ENCODE measurements around the gene BET1L. TPM values are rescaled to one million over a fixed set of nuclear protein-coding genes. Genes with fewer than 3 reads are reported as not detected.

The BET1L gene
- total and polyA plus RNA-seq, 4 donors, result 7.6 to 32.6 (median 23.4) TPM

GRCh38 chr11:208181-208916 lies 1.1 kb upstream of the BET1L start (continued):
- TF ChIP-seq REST (IDR thresholded peaks at IDR 0.05), result peak; percentile 17

GRCh38 chr11:207863-208180 lies 623 bp upstream of the BET1L start:
- TF ChIP-seq YY1 (IDR thresholded peaks at IDR 0.05), result no peak
- no peak for TF ChIP-seq ZBTB33 (IDR thresholded peaks at IDR 0.05)
- TF ChIP-seq JUND (IDR thresholded peaks at IDR 0.05), result no peak
- TF ChIP-seq FOXA1 (IDR thresholded peaks at IDR 0.05), result no peak
- TF ChIP-seq RXRA (IDR thresholded peaks at IDR 0.05), result no peak
- TF ChIP-seq GABPA (IDR thresholded peaks at IDR 0.05 in 1 of 2, conservative IDR thresholded peaks at IDR 0.05 in 1 of 2), result no peak
- TF ChIP-seq SP1 (IDR thresholded peaks at IDR 0.05), result no peak
- no peak for TF ChIP-seq NR2F2 (IDR thresholded peaks at IDR 0.05)
- no peak for TF ChIP-seq HNF4G (IDR thresholded peaks at IDR 0.05)
- no peak for TF ChIP-seq CTCF (IDR thresholded peaks at IDR 0.05; ENCODE audit: low read depth, low read length, missing input control)
- TF ChIP-seq ATF3 (IDR thresholded peaks at IDR 0.05), result no peak
- TF ChIP-seq MAX (IDR thresholded peaks at IDR 0.05), result no peak
- Histone ChIP-seq H3K27me3 (ENCODE audit: control insufficient read depth in 4 of 4, insufficient read depth in 4 of 4, low read length in 3 of 4) (no peaks in the 10 kb centered on the region), H3K4me3 (ENCODE audit: low read depth in 1 of 3, low read length in 3 of 3) (peak overlapping the region; percentile 84 to 93 (median 88)), H3K4me1 (ENCODE audit: control insufficient read depth in 4 of 4, insufficient read depth in 4 of 4, low read length in 3 of 4) (peaks cover 8 to 41% (median 28%) of the 10 kb centered on the region in 4 donors), H3K9me3 (ENCODE audit: control insufficient read depth in 4 of 4, low read length in 3 of 4) (no peaks in the 10 kb centered on the region), H3K27ac (ENCODE audit: low read depth in 1 of 2, low read length in 2 of 2) (peak overlapping the region; percentile 92 to 99), H3K9ac (ENCODE audit: low read depth in 1 of 2, low read length in 2 of 2) (peak overlapping the region; percentile 91 to 96), H3K36me3 (ENCODE audit: control insufficient read depth in 4 of 4, insufficient read depth in 3 of 4, low read depth in 1 of 4, low read length in 3 of 4) (peaks cover 8 to 52% (median 29%) of the 10 kb centered on the region in 4 donors)
- under 1% methylated on average over 27 of the region's 27 CpGs for WGBS
- DNase-seq (ENCODE audit: low spot score), result no peak
